Type B pancreatic cell (in vitro differentiated cells): ENCODE data around the gene ZFR. TPM values are rescaled to one million over a fixed set of nuclear protein-coding genes. Genes with fewer than 3 reads are reported as not detected.
"Not testable (repeated sequence)": the region's sequence is repeated elsewhere in the genome, so short reads cannot be mapped to it uniquely, and the experiment has no call there.

Experiments
- DNase-seq: peaks from one replicate; pipeline ENCODE4 v3.0.0; 2021; ENCODE audit warnings: mixed read lengths; ENCODE audit not compliant: unreplicated experiment; ENCODE audit errors: extremely low spot score
- H3K27ac Mint-ChIP-seq: 2 replicates; pipeline ENCODE4 v1.8.0; 2021; ENCODE audit warnings: mild to moderate bottlenecking, mixed read lengths
- H3K27me3 Mint-ChIP-seq: 2 replicates; pipeline ENCODE4 v1.8.0; 2021; ENCODE audit warnings: mixed read lengths
- H3K36me3 Mint-ChIP-seq: 2 replicates; pipeline ENCODE4 v1.8.0; 2021; ENCODE audit warnings: mixed read lengths
- H3K4me1 Mint-ChIP-seq: one replicate; pipeline ENCODE4 v1.8.0; 2021; ENCODE audit warnings: mixed read lengths; ENCODE audit not compliant: unreplicated experiment
- H3K4me3 Mint-ChIP-seq: 2 replicates; pipeline ENCODE4 v1.8.0; 2021; ENCODE audit warnings: mild to moderate bottlenecking, mixed read lengths
- H3K9me3 Mint-ChIP-seq: 2 replicates; pipeline ENCODE4 v1.8.0; 2021; ENCODE audit warnings: mixed read lengths
- CTCF ChIP-seq: fragments of 200-600 bp; sonication (generic); conservative IDR thresholded peaks from 2 replicates; pipeline ENCODE4 v1.5.0; 2021; ENCODE audit warnings: antibody characterized with exemption, mild to moderate bottlenecking
- total RNA-seq: library from RNA; stranded (reverse); gene quantifications from 2 replicates; pipeline ENCODE4 v1.2.1, GENCODE V29; 2021; ENCODE audit warnings: low replicate concordance

The ZFR gene
- total RNA-seq, 1 donor from 2014 or later, result 67.1 TPM

DNA sequence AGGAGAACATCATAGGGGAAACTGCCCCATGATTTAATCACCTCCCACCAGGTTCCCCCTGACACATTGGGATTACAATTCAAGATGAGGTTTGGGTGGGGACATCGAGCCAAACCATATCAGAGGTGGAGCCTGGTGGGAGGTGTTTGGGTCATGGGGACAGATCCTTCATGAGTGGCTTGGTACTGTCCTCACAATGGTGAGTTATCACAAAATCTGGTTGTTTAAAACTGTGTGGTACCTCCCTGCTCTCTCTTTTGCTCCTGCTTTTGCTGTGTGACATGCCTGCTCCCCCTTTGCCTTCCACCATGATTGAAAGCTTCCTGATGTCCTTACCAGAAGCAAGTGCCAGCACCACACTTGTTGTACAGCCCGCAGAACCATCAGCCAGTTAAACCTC lies 16.2 kb upstream of the ZFR start:
- Mint-ChIP-seq H3K9me3 (no peaks in the 10 kb centered on the region), H3K36me3 (no peaks in the 10 kb centered on the region), H3K4me3 (no peak overlapping the region), H3K27me3 (peaks cover 5% of the 10 kb centered on the region), H3K27ac (no peak overlapping the region), H3K4me1 (no peaks in the 10 kb centered on the region)
- TF ChIP-seq CTCF, result no peak
- DNase-seq, result no peak

DNA sequence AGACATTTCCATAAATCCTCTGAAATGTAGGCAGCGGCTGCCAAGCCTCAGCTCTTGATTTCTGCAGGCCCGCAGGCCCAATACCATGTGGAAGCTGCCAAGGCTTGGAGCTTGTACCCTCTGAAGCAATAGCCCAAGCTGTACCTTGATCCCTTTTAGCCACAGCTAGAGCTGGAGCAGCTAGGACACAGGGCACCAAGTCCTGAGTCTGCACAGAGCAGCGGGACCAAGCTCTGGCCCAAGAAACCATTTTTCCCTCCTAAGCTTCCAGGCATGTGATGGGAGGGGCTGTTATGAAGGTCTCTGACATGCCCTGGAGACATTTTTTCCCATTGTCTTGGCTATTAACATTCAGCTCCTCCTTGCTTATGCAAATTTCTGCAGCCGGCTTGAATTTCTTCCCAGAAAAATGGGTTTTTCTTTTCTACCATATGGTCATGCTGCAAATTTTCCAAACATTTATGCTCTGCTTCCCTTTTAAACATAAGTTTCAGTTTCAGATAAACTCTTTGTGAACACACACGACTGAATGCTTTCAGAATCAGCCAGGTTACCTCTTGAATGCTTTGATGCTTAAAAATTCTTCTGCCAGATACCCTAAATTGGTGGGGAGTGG lies 14.4 kb upstream of the ZFR start:
- no peak overlapping the region for H3K27ac Mint-ChIP-seq
- no peak for TF ChIP-seq CTCF
- H3K27me3 Mint-ChIP-seq, result peaks cover 5% of the 10 kb centered on the region
- H3K9me3 Mint-ChIP-seq, result no peaks in the 10 kb centered on the region
- DNase-seq, result no peak
- H3K36me3 Mint-ChIP-seq, result no peaks in the 10 kb centered on the region
- H3K4me1 Mint-ChIP-seq, result no peaks in the 10 kb centered on the region
- no peak overlapping the region for H3K4me3 Mint-ChIP-seq

DNA sequence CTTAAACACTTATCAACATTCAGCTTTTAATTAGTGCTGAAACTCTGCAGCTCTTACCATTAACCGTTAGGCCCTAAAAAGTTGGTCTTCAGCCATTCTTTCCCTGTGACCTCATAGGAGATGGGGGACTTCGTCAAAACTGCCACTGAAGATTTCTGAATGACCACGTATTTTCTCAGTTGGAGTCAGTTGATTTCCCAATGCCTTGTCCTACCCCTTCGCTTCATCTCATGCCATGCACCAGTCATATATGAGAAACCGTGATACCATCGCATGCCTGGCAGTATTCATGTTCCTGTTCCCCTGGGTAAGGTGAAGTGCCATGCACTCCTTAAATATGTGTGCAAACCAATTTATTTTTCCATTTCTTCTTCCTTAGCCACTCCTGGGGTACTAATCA lies 10.8 kb upstream of the ZFR start:
- no peaks in the 10 kb centered on the region for H3K9me3 Mint-ChIP-seq
- no peak overlapping the region for H3K4me3 Mint-ChIP-seq
- no peak for TF ChIP-seq CTCF
- H3K36me3 Mint-ChIP-seq, result no peaks in the 10 kb centered on the region
- H3K4me1 Mint-ChIP-seq, result no peaks in the 10 kb centered on the region
- DNase-seq, result no peak
- peaks cover 5% of the 10 kb centered on the region for H3K27me3 Mint-ChIP-seq
- no peak overlapping the region for H3K27ac Mint-ChIP-seq

- DNase-seq, result no peak
- H3K27ac Mint-ChIP-seq, result no peak overlapping the region
- H3K36me3 Mint-ChIP-seq, result no peaks in the 10 kb centered on the region
- no peaks in the 10 kb centered on the region for H3K9me3 Mint-ChIP-seq
- peaks cover 5% of the 10 kb centered on the region for H3K27me3 Mint-ChIP-seq
- H3K4me1 Mint-ChIP-seq, result no peaks in the 10 kb centered on the region
- H3K4me3 Mint-ChIP-seq, result no peak overlapping the region
- TF ChIP-seq CTCF, result no peak
Observed at GRCh38 chr5:32454821-32455220, 10.3 kb upstream of the ZFR start.

- no peak for TF ChIP-seq CTCF
- no peaks in the 10 kb centered on the region for H3K36me3 Mint-ChIP-seq
- no peaks in the 10 kb centered on the region for H3K9me3 Mint-ChIP-seq
- H3K4me3 Mint-ChIP-seq, result no peak overlapping the region
- no peak overlapping the region for H3K27ac Mint-ChIP-seq
- H3K27me3 Mint-ChIP-seq, result peaks cover 5% of the 10 kb centered on the region
- H3K4me1 Mint-ChIP-seq, result no peaks in the 10 kb centered on the region
- DNase-seq, result no peak
Observed at GRCh38 chr5:32453916-32454315, 9.4 kb upstream of the ZFR start.

GRCh38 chr5:32452316-32452715 lies 7.8 kb upstream of the ZFR start:
- H3K9me3 Mint-ChIP-seq, H3K36me3 Mint-ChIP-seq: not testable (repeated sequence)

More at GRCh38 chr5:32452316-32452715, 7.8 kb upstream of the ZFR start:
- DNase-seq, H3K4me3 Mint-ChIP-seq, H3K27me3 Mint-ChIP-seq, H3K27ac Mint-ChIP-seq, H3K4me1 Mint-ChIP-seq: not testable (repeated sequence)
